NAMALWA (cell line): Measurements from ENCODE around the gene CCDC102A.
A peak's percentile ranks its signal among the peaks of the same experiment; 100 is the strongest.
"Not testable (repeated sequence)": the region's sequence is repeated elsewhere in the genome, so short reads cannot be mapped to it uniquely, and the experiment has no call there.

ENCODE experiments used
- DNase-seq: peaks from one replicate; pipeline ENCODE4 v3.0.0-alpha.2; 2015; ENCODE audit warnings: low spot score

The CCDC102A gene

GRCh38 chr16:57565461-57565860 lies 29.1 kb upstream of the CCDC102A start:
- no peak for DNase-seq

GRCh38 chr16:57564571-57565270 lies 28.4 kb upstream of the CCDC102A start:
- DNase-seq = no peak

DNA sequence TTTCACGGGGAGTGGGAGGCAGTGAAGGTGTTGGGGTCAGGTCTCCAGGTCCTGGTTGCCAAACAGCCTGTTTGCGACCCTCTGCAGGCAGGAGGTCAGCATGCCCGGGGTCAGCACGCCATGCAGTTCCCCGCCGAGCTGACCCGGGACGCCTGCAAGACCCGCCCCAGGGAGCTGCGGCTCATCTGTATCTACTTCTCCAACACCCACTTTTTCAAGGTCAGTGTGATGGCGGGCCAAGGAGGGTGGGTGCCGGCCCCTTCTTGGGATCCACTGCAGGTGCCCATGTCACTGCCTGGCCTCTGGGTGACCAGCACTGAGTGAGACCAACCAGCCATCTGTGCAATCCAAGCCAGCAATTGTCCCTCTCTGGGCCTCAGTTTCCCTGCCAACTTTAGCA lies 27.4 kb upstream of the CCDC102A start:
- no peak for DNase-seq

DNA sequence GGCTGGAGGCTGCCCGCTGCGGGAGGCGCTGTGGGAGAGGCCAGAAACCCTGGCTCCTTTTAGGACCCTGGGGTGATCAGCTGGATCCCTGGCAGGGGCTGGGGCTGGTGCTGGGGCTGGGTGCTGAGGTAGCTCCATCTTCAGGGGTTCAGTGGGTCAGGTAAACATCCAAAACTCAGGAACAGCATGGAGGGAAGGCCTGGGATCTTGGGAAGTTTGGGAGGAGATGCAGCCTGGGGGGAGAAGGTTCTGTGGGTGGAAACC lies 27.0 kb upstream of the CCDC102A start:
- no peak for DNase-seq

DNA sequence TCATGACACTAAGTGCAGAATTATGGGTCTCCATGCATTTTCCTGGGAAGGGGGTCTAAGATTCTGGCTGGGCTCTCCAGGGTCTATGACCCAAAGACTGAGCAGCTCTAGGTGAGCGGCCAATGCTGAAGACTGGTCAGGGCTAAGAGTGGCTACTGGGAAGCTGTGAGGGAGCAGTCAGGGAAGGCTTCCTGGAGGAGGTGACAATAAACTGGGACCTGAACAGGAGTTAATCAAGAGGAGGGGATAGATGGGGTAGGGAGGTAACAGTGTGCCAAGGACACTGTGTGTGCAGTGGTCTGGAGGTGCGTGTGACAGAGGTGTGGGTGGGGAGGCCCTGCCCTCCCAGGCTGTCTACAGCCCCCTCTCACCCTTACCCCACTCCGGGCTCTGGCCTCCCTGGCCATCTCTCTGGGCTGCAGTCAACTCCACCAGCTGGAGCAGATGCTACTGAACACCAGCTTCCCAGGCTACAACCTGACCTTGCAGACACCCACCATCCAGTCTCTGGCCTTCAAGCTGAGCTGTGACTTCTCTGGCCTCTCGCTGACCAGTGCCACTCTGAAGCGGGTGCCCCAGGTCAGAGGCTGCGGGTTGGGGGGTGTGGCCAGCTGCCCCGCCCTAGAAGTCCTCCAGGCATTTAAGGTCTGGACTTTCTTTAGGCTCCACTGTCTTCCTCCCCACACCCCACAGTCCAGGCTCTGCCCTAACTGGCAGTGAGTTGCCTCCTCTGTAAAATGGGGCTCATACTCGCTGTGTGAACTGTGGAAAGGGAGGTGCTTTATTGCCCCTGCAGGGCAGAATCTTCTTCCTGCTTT lies 26.5 kb upstream of the CCDC102A start:
- no peak for DNase-seq

- no peak for DNase-seq
Measured at GRCh38 chr16:57562066-57562465, 25.7 kb upstream of the CCDC102A start.

- DNase-seq = no peak
Measured at GRCh38 chr16:57559072-57559790, 22.9 kb upstream of the CCDC102A start.

- no peak for DNase-seq
Measured at GRCh38 chr16:57556941-57557541, 20.7 kb upstream of the CCDC102A start.

DNA sequence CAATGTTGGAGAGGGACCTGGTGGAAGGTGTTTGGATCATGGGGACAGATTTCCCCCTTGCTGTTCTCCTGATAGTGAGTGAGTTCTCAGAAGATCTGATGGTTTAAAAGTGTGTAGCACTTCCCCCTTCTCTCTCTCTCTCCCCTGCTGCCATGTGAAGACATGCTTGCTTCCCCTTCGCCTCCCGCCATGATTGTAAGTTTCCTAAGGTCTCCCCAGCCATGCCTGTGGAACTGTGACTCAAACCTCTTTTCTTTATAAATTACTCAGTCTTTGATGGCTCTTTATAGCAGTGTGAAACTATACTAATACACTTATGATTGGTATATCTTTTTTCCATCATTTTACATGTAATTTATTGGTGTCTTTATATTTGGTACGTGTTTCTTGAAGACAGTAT lies 19.5 kb upstream of the CCDC102A start:
- no peak for DNase-seq

- DNase-seq = no peak
Measured at GRCh38 chr16:57551057-57551456, 14.7 kb upstream of the CCDC102A start.

DNA sequence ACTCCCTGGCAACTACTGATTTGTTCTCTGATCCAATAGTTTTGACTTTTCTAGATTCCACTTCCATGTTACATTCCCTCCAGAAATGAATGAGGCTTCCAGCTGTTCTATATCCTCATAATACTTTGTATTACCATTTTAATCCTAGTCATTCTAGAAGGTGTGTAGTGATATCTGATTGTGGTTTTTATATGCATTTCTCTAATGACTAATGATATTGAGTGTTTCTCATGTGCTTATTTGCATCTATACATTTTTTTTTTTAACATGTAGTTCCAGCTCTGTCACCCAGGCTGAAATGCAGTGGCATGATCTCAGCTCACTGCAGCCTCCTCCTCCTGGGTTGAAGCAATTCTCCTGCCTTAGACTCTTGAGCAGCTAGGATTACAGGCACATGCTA lies 13.4 kb upstream of the CCDC102A start:
- no peak for DNase-seq

- DNase-seq = no peak
Measured at GRCh38 chr16:57548408-57548807, 12.0 kb upstream of the CCDC102A start.

GRCh38 chr16:57547524-57547923 lies 11.2 kb upstream of the CCDC102A start:
- not testable (repeated sequence) for DNase-seq

- DNase-seq = peak; percentile 63
Measured at GRCh38 chr16:57544124-57544653, 7.8 kb upstream of the CCDC102A start.

- DNase-seq = no peak
Measured at GRCh38 chr16:57541754-57542435, 5.5 kb upstream of the CCDC102A start.

DNA sequence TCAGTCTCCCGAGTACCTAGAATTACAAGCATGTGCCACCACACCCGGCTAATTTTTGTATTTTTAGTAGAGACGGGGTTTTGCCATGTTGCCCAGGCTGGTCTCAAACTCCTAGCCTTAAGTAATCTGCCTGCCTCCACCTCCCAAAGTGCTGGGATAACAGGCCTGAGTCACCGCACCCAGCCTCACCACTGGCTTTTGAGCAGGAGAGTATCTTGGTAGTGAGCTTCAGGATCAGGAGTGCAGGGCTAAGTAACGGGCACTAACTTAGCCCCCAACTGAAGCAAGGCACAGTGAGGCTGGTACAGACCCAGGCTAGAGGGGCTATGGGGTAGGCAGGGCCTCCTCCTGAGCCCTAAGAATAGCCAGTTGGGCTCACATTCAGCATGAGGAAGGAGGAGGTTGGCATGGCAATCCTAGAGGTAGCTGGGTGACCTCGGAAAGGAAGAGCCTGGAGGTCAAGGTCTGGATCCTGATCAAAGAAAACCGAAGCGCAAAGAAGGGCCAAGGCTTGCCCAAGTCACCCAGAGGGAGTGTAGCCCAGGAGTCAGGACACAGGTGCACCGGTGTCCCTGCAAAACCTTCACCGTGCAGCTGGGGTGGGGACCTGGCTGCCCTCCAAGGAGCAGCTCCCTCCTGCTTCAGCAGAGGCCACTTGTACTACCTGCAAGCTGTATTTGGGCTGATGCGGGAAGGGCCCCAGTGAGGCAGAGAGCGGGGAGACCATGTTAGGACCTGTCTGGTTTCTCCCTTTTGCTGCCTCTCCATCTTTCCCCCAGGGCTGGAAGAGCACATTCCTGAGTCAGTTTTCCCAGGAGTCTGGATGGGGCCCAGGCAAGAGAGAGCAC lies 4.8 kb upstream of the CCDC102A start:
- DNase-seq = no peak

- no peak for DNase-seq
Measured at GRCh38 chr16:57540387-57540786, 4.0 kb upstream of the CCDC102A start.

GRCh38 chr16:57539072-57539796 lies 2.9 kb upstream of the CCDC102A start:
- DNase-seq = peak; percentile 47

- no peak for DNase-seq
Measured at GRCh38 chr16:57538235-57538721, 1.9 kb upstream of the CCDC102A start.
